T47D (cell line): ENCODE measurements around the gene MUC4.
"Not testable (repeated sequence)": the region's sequence is repeated elsewhere in the genome, so short reads cannot be mapped to it uniquely, and the experiment has no call there.

Experiments used
- DNase-seq, 2 experiments: peaks; one replicate each; pipeline versions ENCODE4 v3.0.0 to v3.0.0-alpha.2; 2011 to 2012; ENCODE audit warnings: low read depth in 1 of 2, low spot score in 1 of 2
- JUND ChIP-seq: IDR thresholded peaks from 2 replicates; pipeline ENCODE4 v1.6.1; 2012; ENCODE audit warnings: low read depth
- in situ Hi-C: cut with HindIII; loops from 2 replicates; pipeline ENCODE4 v1.10.0; 2016; ENCODE audit warnings: low sequenced_read_pairs, low pct_unique_long_range_greater_than_20kb

The MUC4 gene

DNA sequence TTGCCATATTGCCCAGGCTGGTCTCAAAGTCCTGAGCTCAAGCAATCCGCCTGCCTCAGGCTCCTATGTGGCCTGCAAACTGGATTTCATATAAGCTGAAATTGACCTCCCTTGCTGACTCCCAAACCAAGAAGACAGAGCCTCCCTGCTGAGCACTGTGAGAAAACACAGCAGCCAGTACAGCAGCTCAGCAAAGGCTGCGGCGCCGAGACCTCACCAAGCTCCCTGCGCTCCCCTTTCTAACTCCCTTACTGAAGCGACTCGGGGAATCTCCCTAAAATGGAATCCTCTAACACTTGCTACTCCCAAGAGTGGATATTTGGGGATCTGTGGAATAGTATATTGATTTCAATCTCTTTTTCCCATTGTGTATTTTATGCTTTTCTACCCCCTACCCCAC is 56.3 kb downstream of the MUC4 start:
- TF ChIP-seq JUND: no peak
- in situ Hi-C loops: no loop called here
- no peak for DNase-seq

DNA sequence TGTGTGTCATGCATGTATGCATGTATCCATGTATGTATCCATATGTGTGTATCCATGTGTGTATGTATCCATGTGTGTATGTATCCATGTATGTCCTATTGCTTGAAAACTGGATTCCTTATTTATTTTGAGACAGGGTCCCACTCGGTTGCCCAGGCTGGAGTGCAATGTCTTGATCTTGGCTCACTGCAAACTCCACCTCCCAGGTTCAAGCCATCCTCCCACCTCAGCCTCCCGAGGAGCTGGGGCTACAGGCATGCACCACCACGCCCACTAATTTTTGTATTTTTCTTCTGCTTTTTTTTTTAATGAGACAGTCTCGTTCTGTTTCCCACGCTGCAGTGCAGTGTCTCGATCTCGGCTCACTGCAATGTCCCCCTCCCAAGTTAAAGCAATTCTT is 56.8 kb downstream of the MUC4 start:
- TF ChIP-seq JUND: no peak
- in situ Hi-C loops: no loop called here
- no peak for DNase-seq

DNA sequence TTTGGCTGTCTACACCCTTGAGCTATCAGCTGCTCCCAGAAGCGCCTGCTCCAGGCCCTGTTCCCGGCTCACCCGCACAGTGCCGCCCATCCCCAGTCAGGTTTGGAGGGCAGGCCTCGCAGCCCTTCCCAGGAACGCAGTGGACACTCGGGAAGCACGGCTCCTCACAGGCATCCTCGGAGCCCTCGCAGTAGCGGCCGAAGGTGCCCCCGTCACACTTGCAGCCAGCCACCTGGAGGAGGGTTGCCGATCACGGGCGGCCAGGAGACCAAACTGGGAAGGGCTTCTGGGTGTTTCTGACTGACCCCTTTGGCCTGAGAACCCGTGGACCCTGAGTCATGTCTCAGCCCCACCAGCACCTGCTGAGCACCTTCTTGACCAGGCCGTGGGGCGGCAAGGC is 57.6 kb downstream of the MUC4 start:
- in situ Hi-C loops: no loop called here
- no peak for DNase-seq
- TF ChIP-seq JUND: no peak

DNA sequence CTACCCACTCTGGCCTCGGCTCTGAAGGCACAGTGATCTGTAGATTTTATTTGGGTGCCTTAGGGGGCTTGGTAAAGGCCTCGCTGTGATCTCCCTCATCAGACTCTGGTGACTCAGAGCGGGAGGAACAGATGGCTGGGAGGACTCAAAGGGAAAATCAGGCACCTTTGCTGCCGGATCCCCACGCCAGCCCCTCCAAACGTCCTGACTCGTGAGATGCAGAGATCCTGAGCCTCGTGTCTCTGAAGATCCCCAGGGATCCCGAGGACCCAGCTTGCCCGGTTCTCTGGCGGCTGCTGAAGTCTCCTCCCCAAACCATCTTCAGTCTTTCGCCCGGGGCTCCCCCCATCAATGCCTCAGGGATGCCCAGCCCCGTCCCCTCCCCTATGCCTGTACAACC is 58.1 kb downstream of the MUC4 start:
- no peak for TF ChIP-seq JUND
- in situ Hi-C loops: no loop called here
- no peak for DNase-seq

DNA sequence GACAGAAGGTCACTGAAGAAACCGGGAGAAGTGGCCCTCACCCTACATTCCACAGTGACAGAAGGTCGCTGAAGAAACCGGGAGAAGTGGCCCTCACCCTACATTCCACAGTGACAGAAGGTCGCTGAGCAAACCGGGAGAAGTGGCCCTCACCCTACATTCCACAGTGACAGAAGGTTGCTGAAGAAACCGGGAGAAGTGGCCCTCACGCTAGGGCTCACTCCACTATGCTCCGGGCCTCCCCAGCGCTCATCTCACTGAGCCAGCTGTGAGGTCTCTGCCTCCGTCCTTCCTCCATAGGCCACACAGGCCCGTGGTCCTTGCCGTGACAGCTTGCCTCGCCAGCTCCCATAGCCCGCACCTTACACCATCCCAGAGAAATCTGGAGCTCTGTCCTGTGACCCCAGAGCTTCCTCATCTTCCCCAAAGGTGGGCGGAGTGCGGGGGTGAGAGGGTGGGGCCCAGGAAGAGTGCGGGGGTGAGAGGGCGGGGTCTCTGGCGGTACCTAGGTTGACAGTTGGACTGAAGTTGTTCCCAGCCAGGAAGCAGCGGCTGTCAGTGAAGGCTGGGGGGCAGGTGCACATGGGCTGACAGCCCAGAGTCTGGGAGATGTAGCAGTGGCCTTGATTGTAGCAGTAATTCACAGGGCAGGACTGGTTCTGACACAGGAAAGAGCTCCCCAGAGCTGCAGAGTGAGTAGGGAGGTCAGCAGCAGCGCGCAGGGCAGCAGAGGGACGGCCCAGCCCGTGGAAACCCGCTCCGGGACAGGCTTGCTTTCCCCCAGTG is 59.0 kb downstream of the MUC4 start:
- in situ Hi-C loops: no loop called here

DNA sequence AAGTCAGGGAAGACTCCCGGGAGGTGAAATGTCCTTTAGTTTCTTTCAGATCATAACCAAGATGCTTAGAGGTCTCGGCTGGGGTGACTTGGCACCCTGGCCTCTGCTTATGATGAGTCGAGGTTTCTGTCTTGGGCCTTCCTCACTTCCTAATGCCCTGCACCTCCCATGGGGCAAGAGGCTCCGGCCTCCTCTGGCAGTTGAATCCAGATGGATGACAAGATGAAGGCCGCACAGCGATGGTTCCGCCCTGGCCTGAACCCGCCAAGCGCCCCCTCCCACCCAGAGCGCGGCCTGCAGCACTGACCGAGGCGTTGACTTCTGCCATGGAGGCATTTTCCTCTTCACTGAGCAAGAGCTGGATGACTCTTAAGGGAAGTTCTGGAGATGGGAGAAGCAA is 59.7 kb downstream of the MUC4 start:
- DNase-seq: no peak
- in situ Hi-C loops: no loop called here
- no peak for TF ChIP-seq JUND

More for the DNA sequence above, 59.0 kb downstream of the MUC4 start:
- TF ChIP-seq JUND: no peak
- DNase-seq: no peak

DNA sequence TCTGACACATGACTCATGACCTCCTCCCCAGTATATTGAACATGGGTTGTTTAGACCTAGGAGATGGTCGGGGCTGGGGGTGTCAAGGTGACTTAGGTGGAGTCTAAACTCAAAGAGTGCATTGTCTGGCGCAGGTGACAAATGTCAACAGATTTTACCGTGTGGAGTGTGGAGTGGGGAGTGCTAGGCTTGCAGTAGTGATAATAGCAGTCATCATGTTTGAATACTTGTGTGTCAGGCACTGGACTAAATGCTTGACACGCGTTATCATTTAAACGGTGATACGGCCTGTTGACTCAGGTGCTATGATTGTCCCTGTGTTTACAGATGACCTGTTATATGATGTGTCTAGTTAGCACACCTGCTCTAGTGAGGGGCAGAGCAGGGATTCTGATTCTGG is 60.2 kb downstream of the MUC4 start:
- TF ChIP-seq JUND: no peak
- DNase-seq: no peak
- in situ Hi-C loops: no loop called here

DNA sequence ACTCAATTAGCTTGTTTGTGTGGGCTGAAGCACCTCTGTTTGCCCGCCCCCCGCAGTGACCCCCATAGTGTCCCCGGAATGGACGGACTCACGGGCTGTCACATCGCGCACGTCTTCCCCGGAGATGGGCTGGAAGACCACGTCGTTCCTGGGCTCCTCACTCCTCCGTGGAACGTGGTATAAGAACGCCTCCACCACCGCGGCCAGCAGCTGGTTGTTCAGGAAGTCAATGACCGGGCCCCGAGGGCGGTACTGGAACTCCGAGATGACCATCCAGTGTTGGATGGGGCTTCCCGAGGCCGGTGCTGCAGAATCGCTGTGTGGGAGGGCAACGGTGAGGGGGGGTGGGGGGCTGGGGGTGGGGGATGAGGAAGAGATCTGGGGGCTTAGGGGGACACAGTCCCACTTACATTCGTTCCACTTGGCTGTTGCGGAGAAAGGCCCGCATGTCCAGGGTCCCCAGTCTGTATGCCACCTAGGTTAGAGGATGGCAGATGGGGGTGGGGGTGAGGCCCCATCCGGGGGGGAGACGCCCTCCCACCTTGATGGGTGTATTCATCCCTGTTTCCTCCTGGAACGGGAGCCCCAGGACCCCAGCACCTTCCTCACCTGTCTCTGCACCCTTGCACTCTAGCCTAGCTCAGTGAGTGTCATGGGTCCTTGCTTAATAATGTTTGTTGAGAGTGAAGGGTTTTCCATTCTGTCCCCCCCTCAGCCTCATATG is 60.8 kb downstream of the MUC4 start:
- DNase-seq: no peak
- TF ChIP-seq JUND: no peak
- in situ Hi-C loops: no loop called here

DNA sequence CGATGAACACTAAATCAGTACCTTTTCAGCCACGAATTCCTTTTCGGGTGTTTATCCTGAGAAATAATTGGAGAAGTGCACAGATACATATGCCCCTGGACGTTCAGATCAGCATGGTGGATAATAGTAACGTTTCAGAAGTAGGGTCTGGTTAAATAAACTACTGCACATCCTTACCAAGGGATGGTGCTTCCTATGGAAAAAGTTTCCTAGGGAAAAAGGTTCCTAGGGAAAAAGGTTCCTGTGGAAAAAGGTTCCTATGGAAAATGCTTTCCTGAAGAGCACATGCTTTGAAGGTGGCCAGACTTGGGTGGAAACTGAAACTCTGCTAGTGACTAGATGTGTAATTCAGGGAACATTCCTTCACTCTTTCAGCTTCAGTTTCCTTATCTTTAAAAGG is 62.6 kb downstream of the MUC4 start:
- DNase-seq, in situ Hi-C loops: not testable (repeated sequence)

DNA sequence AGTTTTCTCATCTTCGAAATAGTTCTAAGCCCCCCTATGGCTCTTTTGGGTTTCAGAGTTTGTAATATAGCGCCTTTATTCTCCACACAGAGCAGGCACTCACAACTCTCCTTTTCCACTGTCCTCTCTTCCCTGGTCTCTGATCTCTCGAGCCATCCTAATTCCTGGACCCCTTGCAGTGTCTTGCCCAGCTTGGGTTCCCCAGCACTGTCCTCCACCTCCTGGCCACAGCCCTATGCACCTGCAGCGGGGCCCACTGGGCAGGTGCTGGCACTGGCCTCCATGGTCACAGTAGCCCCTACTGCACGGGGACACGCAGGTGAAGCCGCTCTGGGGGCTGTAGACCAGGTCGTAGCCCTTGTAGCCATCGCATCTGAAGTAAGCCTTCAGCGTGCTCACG is 63.1 kb downstream of the MUC4 start:
- TF ChIP-seq JUND: no peak
- no peak for DNase-seq
- in situ Hi-C loops: no loop called here

DNA sequence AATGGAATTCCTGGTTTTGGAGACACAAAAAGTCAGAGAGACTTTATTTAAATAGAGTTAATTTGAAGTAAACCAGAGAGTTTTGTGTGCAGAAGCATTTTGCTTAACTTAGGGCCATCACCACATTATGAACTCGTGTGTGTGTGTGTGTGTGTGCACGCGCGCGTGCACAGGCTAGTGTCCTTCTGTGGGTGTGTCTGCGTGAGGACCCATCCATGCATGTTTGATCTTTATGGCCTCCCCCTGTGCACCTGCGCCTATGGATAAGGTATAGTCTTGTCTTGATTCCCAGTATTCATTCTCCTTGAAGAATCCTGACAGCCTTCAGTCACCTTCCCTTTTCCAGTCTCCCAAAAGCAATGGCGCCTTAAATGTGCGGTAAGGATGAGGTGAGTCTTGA is 65.0 kb downstream of the MUC4 start:
- no peak for DNase-seq
- TF ChIP-seq JUND: no peak
- in situ Hi-C loops: no loop called here

DNA sequence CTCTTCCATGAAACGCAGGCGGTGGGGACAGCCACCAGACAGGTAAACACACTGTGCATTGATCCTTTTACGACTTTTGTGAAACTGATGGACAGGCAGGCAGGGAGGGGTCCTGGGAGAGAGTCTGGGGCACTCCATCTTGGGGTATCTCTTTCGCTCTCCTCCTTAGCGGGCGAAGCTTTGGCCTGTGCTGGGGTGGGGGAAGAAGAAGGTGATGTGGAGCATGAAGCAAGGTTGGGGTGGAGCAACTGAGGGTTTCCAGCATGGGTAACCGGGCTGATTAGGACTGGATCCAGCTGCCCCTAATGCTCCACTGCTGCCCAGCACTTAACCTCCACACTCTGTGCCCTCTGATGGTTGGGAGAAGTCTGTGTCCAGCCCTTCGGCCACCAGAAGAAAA is 65.4 kb downstream of the MUC4 start:
- no peak for DNase-seq
- in situ Hi-C loops: no loop called here
- no peak for TF ChIP-seq JUND

DNA sequence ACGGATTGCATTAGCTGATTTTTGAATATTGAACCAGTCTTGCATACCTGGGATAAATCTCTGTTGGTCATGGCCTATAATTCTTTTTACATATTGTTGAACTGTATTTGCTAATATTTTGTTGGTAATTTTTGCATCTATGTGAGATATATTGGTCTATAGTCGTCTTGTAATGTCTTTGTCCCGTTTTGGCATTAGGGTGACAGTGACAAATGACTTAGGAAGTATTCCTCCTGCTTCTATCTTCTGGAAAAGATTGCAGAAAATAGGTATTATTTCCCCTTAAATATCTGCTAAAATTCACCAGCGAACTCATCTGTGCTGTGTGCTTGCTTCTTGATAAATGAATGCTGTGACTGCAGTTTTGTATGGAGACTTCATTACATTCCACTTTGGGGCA is 67.3 kb downstream of the MUC4 start:
- TF ChIP-seq JUND: no peak
- in situ Hi-C loops: no loop called here
- no peak for DNase-seq
